Lower lobe of right lung (tissue), 2 donors: ENCODE data around the gene N4BP2L2. TPM values are rescaled to one million over a fixed set of nuclear protein-coding genes. Genes with fewer than 3 reads are reported as not detected.

ENCODE experiments used
- ATAC-seq, 2 donors: fragments of 200-7000 bp; cut with Tn5 transposase; one replicate each; pipeline ENCODE4 v1.9.1; 2020 to 2022; ENCODE audit warnings: mild to moderate bottlenecking in 2 of 2, moderate library complexity in 2 of 2
- DNase-seq: peaks from one replicate; pipeline ENCODE4 v3.0.0-alpha.2; 2020
- H3K27ac ChIP-seq: fragments of 200-600 bp; one replicate; pipeline ENCODE4 v1.8.0; 2022
- H3K27me3 ChIP-seq: fragments of 200-600 bp; one replicate; pipeline ENCODE4 v1.8.0; 2022; ENCODE audit warnings: low read depth
- H3K36me3 ChIP-seq: fragments of 200-600 bp; one replicate; pipeline ENCODE4 v1.8.0; 2022; ENCODE audit warnings: mild to moderate bottlenecking
- H3K4me1 ChIP-seq: fragments of 200-600 bp; one replicate; pipeline ENCODE4 v1.8.0; 2022
- H3K4me3 ChIP-seq: fragments of 200-600 bp; one replicate; pipeline ENCODE4 v1.8.0; 2022; ENCODE audit warnings: mild to moderate bottlenecking
- H3K9me3 ChIP-seq: fragments of 200-600 bp; one replicate; pipeline ENCODE4 v1.8.0; 2022
- intact Hi-C: fragments of 100-400 bp; cut with DNase I; formaldehyde crosslinking; loops from one replicate; pipeline ENCODE4 v1.11.0; 2022
- total RNA-seq: library from RNA; stranded (reverse); fragmentation: NEBNext Ultra II Directional; extraction: Animal tissue kit (Norgen Biotek cat#: 25700); gene quantifications from one replicate; pipeline ENCODE4 v1.2.1, GENCODE V29; 2021
- TF ChIP-seq, protein P1 (sequence below): fragments of 200-600 bp; IDR thresholded peaks from one replicate; pipeline ENCODE4 v1.8.0; 2022; ENCODE audit warnings: antibody characterized with exemption, mild to moderate bottlenecking
- donor health status: DM: no; HTN: yes; CAD: no; lungs with severe emphysema.

N4BP2L2 gene
- total RNA-seq, 1 donor from 2014 or later: 192 TPM

DNA sequence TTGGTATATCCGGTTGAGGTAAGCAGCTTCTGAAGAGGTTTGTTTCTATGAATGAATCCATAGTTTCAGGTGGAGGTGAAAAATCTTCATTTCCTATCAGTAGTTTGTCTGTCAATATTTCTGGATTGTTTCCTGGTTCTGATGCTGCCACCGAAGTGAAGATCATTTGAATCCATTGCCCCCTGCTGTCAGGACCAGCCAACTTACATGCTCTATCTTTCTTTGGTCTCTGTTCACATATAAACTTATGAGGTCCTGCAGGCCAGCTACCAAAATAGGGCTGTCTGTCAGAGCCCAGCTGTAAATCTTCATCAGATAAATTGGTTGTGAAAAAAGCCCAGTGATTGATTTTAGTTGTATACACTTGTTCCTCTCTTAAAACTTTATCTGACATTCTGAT lies 95.5 kb downstream of the N4BP2L2 start:
- TF ChIP-seq, protein P1, sequence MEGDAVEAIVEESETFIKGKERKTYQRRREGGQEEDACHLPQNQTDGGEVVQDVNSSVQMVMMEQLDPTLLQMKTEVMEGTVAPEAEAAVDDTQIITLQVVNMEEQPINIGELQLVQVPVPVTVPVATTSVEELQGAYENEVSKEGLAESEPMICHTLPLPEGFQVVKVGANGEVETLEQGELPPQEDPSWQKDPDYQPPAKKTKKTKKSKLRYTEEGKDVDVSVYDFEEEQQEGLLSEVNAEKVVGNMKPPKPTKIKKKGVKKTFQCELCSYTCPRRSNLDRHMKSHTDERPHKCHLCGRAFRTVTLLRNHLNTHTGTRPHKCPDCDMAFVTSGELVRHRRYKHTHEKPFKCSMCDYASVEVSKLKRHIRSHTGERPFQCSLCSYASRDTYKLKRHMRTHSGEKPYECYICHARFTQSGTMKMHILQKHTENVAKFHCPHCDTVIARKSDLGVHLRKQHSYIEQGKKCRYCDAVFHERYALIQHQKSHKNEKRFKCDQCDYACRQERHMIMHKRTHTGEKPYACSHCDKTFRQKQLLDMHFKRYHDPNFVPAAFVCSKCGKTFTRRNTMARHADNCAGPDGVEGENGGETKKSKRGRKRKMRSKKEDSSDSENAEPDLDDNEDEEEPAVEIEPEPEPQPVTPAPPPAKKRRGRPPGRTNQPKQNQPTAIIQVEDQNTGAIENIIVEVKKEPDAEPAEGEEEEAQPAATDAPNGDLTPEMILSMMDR: peak; percentile 39
- DNase-seq (no peak), ATAC-seq (peak; percentile 50 to 65)
- Histone ChIP-seq H3K27ac (no peak overlapping the region), H3K4me1 (peaks cover 10% of the 10 kb centered on the region), H3K4me3 (no peak overlapping the region), H3K36me3 (peaks cover 2% of the 10 kb centered on the region), H3K9me3 (no peaks in the 10 kb centered on the region), H3K27me3 (no peaks in the 10 kb centered on the region)
- intact Hi-C loops: no loop called here

DNA sequence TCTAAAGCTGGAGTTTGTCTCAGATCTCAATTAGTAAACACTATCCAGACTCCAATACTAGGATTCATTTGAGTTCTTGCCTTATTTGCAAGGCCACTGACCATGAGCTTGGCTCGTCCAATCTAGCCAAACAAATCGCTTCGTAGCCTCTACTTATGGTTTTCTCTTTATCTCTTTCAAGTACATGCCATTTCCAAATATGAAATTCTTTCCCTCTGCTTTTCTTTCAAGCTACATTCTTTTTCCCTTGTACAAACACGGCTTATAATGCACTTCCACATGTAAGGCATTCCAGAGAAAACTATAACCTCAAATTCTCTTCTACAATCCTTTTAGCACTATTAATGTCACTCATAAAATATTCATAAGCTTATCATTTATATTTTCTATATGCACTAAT lies 99.7 kb downstream of the N4BP2L2 start:
- no peak for DNase-seq
- Histone ChIP-seq H3K4me1 (no peaks in the 10 kb centered on the region), H3K36me3 (peaks cover 16% of the 10 kb centered on the region), H3K9me3 (no peaks in the 10 kb centered on the region), H3K4me3 (no peak overlapping the region), H3K27me3 (no peaks in the 10 kb centered on the region), H3K27ac (no peak overlapping the region)
- ATAC-seq: no peak
- TF ChIP-seq, protein P1: no peak
- intact Hi-C loops: no loop called here

DNA sequence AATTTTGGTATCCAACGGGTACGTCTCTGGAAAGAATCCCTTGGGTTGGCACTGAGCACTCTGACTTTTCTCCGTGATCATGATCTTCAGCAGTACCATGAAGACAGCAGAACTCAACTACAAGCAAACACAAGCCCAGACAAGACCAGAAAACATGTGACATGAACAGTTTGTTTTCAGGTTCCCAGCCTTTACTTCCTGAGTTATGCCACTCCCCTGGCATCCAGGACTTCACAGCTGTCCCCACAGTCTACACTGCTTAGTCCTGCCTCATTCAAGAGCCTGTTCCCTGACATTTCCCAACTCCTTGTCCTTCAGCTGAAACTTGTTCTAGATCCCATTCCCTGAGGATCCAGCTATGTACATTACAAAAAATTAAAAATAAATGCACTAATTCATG lies 105.7 kb downstream of the N4BP2L2 start:
- Histone ChIP-seq H3K4me3 (no peak overlapping the region), H3K36me3 (peaks cover 11% of the 10 kb centered on the region), H3K27me3 (no peaks in the 10 kb centered on the region), H3K27ac (no peak overlapping the region), H3K4me1 (peaks cover 13% of the 10 kb centered on the region), H3K9me3 (no peaks in the 10 kb centered on the region)
- DNase-seq (no peak), ATAC-seq (no peak)
- TF ChIP-seq, protein P1: no peak
- intact Hi-C loops: no loop called here

DNA sequence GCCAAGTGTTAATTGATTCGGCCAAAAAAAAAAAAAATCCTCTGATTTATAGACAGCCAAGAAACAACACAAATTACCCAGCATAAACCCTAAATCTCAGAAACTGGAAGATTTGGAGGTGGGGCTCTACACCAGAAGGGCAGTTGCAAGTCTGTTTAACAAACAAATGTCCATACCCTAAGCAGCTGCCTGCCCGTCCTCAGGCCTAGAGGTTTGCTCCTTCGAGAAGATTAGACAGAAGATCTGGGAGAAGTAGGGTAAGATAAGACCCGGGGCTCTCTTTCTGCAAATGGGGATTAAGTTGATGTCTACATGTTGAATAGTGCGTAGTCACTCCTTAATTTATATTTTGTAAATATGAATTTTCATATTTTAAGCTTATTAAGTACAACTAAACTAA lies 107.2 kb downstream of the N4BP2L2 start:
- H3K4me1 ChIP-seq: peaks cover 13% of the 10 kb centered on the region
- intact Hi-C loops: no loop called here
- TF ChIP-seq, protein P1: no peak
- no peaks in the 10 kb centered on the region for H3K27me3 ChIP-seq
- no peak overlapping the region for H3K4me3 ChIP-seq
- peaks cover 4% of the 10 kb centered on the region for H3K36me3 ChIP-seq
- H3K9me3 ChIP-seq: no peaks in the 10 kb centered on the region
- DNase-seq (no peak), ATAC-seq (no peak)
- no peak overlapping the region for H3K27ac ChIP-seq

DNA sequence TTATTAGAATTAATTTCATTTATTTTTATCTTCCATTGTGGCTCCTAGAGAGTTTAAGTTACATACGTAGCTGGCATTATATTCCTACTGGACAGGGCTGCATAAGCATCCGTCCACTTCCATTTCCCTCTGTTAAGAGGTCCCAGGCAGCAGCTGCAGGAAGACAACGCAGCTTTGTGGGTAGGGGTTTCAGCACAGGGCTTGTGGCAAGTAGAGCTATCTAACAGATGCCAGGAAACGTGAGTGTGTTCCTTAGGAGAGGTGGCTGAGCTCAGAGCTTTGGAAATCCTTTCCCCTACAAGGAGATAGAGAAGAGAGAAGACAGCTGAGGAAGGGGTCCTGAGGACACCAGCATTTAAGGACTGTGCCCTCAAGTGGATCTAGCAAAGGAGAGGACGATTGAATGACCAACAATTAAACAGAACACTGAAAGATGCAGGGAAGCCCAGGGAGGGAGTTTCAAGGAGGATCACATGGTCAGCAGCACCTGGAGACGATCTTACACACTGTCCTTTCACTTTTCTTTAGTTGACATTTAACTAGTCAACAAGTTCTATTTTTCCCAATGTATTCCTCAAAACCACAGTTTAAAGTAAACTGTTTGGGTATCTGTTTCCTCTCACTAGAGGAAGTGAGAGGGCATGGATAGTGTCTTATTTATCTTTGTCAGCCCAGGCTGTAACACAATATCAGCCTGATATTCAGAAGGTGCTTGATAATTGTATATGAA lies 108.4 kb downstream of the N4BP2L2 start:
- H3K27me3 ChIP-seq: no peaks in the 10 kb centered on the region
- ATAC-seq (no peak), DNase-seq (no peak)
- peaks cover 2% of the 10 kb centered on the region for H3K36me3 ChIP-seq
- intact Hi-C loops: no loop called here
- peaks cover 23% of the 10 kb centered on the region for H3K4me1 ChIP-seq
- TF ChIP-seq, protein P1: no peak
- no peak overlapping the region for H3K4me3 ChIP-seq
- no peaks in the 10 kb centered on the region for H3K9me3 ChIP-seq
- no peak overlapping the region for H3K27ac ChIP-seq
